NCI-H524 (cell line): ENCODE results near the gene PXDN.
"Not testable (repeated sequence)": the region's sequence is repeated elsewhere in the genome, so short reads cannot be mapped to it uniquely, and the experiment has no call there.

Source experiments
- DNase-seq, 2 experiments: peaks; one replicate each; lab custom pipeline; 2025; lab: John Stamatoyannopoulos, UW

The PXDN gene

DNA sequence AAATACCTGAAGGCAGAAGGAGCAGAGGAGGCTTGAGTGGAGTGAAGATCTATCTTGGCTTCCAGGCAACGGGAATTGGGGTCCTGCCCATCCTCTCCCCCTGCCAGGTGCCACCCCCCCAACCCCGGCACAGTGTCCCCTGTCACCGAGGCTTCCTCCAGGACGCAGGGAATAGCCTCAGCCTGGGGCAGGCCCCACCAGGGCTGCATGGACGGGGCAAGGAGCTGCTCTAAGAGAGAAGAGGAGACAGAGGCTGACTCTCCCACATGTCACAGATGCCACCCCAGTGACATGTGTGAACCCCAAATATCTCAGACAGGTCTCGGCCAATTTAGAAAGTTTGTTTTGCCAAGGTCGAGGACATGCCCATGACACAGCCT, 42.1 kb downstream of the PXDN start:
- DNase-seq, result no peak

DNA sequence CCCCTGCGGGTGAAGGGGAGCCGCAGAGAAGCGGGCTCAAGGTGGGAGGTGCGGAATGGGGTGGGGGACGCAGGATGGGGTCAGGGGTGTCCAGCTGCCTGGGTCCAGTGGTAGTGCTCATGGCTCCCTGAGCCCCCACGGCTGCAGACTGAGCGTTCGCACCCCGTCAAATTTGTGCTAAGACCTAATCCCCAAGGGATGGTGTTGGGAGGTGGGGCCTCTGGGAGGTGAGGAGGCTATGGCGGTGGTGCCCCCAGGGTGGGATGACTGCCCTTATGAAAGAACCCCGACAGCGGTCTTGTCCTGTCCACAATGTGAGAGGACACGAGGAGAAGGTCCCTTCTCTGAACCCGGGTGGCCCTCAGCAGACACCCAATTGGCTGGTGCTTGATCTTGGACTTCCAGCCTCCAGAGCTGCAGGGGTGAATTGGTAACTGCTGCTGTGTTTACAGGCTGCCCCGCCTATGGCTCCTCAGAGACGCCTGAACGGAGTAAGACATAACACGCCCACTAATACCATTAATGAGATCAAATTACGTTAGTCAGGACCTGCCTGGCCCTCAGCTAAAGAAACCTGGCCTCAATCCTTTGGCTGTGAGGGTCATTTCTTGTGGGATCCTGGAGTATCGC, 42.6 kb downstream of the PXDN start:
- peak; percentile 9 to 66 for DNase-seq

DNA sequence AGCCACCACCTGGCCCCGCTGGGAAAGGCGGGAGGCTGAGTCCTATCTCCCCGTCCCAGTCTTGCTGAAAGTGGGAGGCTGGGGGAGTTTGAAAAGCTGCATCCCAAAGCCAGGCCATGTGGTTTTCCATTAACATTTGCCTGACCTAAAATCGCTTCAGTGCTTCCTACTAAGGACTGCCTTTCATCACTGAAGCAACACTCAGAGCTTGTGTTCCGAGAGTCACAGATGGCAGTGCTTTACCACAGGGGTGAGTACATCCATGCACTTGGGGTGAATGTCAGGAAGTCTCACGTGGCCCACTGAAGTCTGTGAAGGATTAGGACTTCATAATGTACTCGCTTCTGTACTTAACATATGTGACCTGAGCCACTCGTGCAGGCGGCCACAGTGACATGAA, 43.3 kb downstream of the PXDN start:
- peak in 1 of 2 experiments; percentile 81 for DNase-seq

DNA sequence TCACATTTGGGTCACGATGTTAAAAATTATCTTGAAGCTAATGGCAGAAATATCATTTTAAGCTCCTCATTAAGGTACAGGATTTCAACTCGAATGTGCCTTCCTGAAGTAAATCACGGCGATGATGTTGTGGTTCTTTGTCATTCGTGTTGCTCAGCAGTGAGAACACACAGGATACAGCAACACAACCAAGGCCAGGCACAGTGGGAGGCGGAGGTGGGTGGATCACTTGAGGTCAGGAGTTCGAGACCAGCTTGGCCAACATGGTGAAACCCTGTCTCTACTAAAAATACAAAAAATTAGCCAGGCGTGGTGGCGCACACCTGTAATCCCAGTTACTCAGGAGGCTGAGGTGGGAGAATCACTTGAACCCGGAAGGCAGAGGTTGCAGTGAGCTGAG, 43.9 kb downstream of the PXDN start:
- DNase-seq, result not testable (repeated sequence)

DNA sequence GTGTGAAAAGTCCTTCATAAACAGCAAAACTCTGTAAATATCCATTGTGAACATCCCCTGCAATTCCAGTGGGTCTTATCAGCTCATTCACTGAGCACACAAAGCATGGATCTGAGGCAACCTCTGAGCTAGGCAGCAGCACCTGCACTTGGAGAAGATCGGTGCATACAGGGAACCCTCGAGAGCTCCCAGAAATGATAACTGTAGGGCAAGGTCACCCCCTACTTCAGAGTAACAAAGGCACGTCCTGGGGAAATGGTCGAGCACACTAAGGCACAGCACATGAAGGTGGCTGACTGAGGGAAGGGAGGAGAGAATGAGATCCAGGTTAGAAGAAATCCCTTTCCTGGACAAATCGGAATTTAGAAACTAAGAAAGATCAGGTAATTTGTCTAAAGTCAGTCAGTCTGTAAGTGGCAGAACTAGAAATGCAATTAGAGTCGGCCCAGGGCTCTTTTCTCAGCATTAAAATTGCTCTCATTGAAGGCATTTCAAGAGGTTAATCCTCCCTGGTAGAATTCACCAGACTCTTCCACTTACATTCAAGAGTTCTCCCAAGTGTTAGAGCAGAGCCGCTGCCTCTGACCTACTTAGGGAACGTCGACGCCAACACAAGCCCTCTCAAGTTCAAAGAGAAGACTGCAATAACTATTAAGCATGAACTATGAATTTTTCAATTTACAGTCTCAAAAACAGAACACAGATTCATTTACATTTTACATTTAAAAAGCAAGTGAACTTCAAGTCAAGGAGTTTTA, 45.9 kb downstream of the PXDN start:
- peak; percentile 49 to 75 for DNase-seq

DNA sequence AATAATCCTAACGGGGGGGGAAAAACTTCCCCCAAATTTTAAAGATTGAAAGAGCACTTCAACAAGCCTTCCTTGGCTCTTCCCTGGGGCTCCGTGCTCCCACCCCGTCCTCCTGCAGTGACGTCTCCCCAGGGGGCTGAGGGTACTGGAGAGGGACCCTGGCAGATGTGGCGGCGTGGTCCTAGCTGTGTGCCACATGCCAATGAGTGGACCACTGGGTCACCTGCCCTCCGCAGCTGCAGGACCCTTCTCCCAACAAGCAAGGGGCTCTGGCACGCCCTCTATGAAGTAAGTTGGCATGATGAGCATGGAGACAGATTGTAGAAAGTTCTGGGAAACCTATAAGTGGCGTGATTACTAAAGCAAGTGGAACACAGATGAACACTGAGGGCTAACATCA, 46.7 kb downstream of the PXDN start:
- no peak for DNase-seq

DNA sequence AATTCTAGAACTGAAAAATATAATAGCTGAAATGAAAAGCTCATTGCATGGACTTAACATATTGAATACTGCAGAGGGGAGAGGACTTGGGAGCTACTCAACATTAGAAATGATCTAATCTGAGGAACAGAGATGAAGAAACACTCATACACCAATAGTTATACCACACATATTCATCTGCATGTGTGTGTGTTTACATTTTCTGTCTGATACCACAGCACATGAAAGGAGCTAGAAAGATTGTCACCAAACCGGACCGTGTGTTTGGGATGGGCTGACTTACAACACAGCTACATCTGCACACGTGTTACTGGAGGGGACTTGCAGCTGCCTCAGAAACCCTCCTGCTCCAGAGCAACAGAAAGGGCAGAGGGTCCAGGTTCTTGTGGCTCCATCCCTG, 47.8 kb downstream of the PXDN start:
- no peak for DNase-seq

DNA sequence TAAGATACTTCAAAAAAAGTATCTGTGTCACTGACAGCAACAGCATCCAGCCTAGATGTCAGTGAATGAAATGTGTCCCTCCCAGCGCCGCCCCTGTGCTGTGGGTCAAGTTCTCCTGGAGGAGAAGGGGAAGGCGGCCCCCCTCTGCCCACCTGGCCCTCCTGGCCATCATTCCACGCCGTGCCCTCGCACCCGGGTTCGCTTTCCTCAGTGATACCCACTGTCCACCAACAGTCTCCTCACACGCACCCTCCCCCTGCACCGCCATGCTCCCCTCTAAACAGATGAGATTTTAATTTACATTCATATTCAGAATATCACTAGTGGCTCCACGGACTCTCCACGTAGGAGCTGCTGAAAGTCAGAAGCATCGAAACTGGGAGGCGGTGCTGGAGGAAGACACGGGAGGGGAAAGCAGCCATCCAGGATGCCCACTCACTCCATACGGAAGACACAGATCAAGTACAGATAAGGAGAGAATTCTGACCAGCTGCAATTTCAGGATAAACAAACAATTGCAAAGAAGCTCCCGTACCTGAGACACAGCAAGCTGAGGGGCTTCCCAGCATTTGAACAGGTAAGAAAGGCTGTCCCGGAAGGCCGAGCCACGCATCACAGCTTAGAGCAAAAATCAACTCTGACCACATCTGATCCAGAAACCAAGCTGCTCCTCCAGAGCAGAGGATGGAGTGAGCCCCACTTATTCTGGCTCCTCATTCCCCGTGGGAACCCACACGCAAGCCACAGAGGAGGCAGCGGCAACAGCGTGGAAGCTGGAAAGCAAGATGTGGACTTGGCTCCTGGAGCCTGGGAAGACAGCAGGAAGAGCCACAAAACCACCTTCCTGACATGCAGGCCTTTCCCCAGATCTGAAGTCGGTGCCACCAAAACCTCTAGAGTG, 49.7 kb downstream of the PXDN start:
- no peak for DNase-seq

DNA sequence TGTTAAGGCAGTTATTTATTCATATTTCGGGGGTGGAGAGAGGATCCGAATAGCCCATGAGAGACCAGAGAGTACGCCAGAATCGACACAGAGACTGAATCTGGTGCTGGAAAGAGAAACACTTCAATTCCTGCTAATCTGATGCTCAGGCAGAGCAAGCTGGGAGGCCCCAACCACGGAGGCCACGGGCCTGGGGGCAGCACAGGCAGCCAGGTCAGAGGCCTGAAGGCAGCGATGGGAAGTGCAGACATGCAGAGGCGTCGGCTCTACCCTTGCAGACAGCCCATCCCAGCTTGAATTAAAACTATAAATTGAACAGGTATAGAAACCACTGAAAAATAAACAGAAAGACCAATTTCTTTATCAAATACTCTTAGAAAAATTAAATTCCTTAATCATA, 50.6 kb downstream of the PXDN start:
- DNase-seq, result no peak

DNA sequence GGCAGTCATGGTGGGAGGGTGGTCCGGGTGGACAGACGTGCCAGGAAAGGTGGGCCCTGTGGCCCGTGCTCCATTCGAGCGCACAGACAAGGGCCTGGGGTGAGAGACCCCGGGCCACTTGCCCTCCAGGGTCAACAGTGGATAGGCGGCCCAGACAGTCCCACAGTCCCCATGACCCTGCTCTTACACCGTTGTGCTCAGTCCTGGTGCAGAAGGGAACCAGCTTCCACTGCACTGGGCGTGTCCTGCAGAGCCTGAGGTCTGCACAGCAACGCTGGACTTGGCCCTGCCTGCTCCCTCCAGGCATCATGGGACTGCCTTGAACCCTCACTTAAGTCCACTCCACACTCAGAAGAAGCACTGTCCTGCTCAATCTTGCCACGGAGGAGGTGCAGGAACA, 52.0 kb downstream of the PXDN start:
- DNase-seq, result no peak

DNA sequence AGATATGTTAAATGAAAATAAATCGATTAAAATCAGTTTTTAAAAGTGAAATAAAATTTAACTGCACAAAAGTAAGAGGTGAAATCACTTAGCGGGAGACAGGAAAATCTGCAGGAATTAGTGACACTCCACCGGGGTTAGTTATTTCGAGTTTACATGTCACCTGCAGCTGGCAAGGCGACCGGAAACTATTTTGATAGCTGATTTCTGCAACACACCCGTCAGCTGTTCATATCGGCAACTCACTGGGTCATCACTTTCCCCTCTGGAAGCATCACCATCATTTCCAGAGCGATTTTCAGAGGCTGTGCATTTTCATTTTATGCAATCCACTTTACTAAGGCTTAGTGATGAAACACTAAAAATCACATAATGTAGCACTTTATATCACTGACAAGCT, 52.9 kb downstream of the PXDN start:
- DNase-seq, result no peak

DNA sequence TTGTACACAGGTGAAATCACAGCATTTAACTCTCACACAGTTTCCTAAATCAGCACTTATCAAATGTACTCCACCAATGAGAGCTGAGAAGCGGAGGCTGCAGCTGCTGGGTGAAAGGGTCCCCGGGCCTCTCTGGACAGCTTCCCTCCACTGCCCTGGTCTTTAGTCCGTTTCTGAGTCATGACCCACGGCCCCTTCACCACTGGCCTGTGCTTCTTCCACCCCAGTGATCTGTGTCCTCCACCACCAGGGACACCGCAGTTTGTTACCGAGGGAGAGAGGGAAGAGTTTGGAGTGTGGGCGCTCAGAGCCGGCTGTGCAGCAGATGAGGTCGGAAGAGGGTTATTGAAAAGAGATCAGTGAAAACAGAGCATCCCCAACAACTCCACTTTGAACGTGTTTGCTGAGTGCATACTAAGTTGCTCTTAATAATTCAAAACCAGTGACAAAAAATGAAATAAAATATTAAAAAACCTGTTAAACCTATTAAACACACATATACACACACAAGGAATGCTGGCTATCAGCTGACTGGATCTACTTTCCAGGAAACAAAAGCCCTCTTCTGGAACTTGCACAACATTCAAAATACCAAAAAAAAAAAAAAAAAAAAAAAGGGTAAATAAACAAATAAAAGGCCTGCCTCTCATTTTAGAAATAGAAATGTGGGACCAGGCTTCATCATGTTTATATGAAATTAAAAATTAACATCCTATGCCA, 54.1 kb downstream of the PXDN start:
- no peak for DNase-seq

DNA sequence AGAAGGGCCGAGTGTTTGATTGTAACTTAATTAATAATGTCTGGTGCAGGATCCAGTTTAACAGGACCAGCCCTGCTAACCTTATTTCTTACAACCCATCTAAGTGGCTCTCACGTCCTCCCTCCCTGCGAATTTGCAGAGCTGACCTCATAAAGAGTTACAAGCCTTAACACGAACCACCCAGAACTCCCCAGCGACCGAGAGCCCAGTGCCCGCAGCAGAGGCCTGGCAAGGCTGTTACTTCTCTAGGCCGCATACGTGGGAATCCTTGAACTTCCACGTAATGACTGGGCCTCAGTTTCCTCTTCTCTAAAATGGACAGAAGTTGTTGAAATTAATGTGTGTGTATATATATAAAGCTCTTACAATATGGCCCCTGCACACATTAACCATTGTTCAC, 55.5 kb downstream of the PXDN start:
- no peak for DNase-seq

DNA sequence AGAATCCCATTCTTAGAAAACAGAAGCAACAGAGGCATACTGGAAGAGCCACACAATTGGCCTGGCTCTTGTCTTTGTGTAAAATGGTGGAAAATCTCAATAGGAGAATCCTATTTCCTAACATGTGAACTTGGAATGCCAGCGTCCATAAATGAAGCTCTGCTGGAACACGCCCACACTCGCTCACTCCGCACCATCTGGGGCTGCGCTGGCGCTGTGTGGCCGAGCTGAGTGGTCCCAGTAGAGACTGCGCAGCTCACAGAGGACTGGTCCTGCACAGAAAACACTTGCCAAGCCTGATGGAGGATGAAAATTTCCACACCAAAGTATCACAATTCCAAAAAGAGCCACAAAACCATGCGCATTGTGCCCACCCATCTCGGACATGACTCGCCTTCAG, 56.2 kb downstream of the PXDN start:
- DNase-seq, result no peak

DNA sequence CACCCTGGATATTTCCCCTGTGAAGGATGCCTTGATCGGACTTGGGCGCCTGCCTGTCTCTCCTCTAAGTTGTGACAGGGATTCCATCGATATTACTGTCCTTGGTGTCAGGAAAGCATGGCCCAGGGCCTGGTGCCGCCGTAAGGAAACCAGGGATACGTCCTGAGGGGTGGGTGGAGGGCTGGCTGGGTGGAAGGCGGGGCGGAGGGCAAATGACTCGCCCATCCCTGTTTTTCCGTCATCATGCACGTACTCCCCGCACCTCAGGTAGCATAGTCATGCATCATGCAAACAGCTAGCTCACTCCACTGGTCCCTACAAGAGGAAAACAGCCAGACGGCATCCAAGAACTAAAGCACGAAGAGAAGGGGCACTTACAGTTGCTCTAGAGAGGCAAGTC, 57.1 kb downstream of the PXDN start:
- DNase-seq, result no peak

DNA sequence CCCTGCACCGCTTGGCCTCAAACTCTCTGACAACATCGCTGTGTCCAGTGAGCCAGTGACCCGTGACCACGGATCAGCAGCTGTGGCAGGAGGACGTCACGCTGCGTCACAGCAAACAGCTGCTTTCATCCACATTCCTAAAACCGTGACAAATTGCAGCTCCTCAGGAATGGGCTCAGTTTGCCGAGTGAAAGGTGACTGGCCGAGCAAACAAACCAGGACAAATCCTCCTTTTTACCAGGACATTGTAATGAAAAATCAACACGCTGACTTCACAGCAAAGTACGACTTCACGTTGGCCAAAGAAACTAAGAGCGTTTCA, 57.6 kb downstream of the PXDN start:
- no peak for DNase-seq

DNA sequence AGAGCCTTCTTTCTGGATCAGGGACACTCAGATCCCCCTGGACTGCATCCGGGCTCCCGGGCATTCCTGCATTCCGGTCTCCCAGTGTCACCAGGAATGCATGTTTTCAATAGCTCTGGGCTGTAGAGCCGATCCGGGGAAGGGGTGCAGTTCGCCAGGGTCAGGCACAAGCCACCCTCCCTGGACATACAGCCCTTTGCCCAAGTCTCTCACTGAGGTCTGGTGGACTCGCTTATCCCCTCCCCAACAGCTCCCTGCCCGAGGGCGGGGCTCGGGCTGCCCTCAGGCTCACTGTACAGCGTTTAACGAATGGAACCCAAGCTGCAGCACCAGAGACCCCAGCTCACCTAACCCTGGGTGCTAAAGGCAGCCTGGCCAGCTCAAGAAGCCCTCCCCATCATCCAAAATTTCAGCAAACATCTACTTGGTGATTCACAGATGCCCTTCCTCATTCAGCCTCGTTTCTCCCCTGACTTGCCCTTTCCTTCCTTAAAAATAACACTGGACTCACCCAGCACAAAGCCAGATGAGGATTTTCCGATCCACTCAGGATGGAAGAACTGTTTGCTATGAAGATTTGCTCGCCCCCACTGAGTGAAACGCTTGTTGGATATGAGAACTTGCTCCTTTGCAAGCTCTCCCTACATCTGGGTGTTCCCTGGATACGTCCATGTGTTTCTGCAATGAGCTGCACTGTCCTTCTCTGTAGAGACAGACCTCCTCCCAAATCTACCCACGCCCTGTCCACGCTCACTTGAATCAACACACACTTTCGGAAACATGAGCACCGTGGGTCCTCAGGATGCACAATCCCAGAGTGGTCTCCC, 58.1 kb downstream of the PXDN start:
- no peak for DNase-seq

DNA sequence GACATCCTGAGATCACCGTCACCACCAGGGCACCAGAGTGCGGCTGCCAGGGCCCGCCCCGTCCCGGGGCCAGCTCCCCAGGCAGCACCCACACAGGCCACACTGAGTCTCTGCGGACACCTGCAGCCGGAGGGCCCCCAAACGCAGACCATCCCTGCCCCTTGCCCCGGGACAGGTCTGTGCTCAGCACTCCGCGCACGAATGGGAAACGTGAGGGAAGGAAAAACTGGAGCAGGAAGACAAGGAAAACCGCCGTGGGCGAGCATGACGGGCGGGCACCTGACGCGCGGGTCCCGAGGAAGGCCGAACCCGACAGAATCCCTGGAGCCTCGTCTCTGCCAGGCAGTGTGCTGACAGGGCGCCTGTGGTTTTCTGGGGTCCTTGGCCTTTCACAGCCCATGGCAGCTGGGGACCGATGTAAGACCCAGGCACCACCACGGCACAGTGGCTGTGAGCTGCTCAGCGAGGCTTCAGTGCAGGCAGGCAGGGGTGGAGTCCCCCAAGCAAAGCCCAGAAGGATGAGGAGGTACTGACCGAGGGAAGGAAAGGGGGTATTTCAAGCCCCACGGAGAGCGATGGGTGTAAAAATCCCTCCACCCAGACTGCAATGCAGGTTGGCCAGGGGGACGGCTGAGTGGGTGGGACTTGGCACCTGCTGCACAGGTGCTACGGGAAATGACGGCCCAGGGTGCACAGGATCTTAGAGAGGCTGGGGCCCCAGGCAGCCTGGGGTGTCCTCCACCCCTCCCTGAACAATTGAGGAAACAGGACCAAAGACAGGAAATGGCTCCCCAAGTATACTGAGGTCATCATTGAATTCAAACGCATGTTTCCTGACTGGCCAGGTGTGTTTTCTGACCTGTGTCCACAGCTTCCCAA, 59.0 kb downstream of the PXDN start:
- DNase-seq, result no peak

DNA sequence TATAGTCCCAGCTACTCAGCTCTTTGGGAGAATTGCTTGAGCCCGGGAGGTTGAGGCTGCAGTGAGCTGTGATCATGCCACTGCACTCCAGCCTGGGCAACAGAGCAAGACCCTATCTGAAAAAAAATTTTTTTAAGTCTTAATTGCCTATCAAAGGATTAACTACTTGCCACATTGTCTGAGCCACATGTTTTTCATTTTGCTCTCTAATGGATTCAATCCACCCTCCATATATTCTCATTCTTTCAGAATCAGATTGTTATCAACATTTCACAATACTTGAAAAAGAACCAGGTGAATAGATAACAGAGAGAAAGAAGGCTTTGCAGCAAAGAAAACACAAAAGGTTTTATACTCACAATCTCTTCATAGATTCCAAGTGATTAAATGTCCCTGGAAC, 61.0 kb downstream of the PXDN start:
- DNase-seq, result no peak

DNA sequence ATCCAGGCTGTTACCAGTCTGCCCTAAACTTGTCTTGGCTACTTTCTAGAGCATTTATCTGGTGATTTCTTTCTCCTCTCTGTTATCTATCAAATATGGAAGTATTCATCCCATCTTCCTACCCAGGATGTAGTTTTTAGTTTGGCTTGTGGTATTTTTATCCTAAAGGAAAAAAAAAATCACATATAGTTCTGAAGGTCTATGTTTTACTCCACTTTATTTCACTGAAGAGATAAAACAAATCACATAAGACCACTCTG, 62.2 kb downstream of the PXDN start:
- no peak for DNase-seq
